Placental epithelial cell (primary cell): Measurements from ENCODE around the gene OAS3. TPM values are rescaled to one million over a fixed set of nuclear protein-coding genes. Genes with fewer than 3 reads are reported as not detected.

Source experiments
- total RNA-seq: library from RNA; depleted of rRNA; stranded (reverse); fragments of >200 nt; gene quantifications from 2 replicates; pipeline ENCODE4 v1.2.3, GENCODE V29; 2012

OAS3 gene
- total RNA-seq: 1.1 and 1.6 TPM in 2 replicates

GRCh38 chr12:112937741-112938719 is at the start of gene OAS3:
TSS of gene OAS3 (plus strand) at chr12:112938474. CDS start at chr12:112938531, 57 bp downstream.

GRCh38 chr12:112906712-112907414 is 31.4 kb upstream of the OAS3 start, which contains the start of gene OAS1:
TSS of gene OAS1 (plus strand) at chr12:112906962. CDS start at chr12:112907040, 78 bp downstream.

GRCh38 chr12:112978163-112979040 is 40.1 kb downstream of the OAS3 start, which contains the start of gene OAS2:
TSS of gene OAS2 (plus strand) at chr12:112978519. CDS start at chr12:112978609, 90 bp downstream.

Other genes starting within 250 kb of the OAS3 start
- not detected in 2 replicates for gene RPH3A, start 146.7 kb upstream of the OAS3 start, total RNA-seq
- gene OAS1, start 31.5 kb upstream of the OAS3 start, total RNA-seq: not detected in 2 replicates
- gene OAS2, start 40.0 kb downstream of the OAS3 start, total RNA-seq: 0.39 and 0.54 TPM in 2 replicates
- gene DTX1, start 118.3 kb downstream of the OAS3 start, total RNA-seq: not detected in 2 replicates
- 0.33 and 0.39 TPM in 2 replicates for gene RASAL1, start 197.3 kb downstream of the OAS3 start, total RNA-seq
- gene CFAP73, start 211.2 kb downstream of the OAS3 start, total RNA-seq: not detected in 2 replicates
- gene DDX54, start 247.0 kb downstream of the OAS3 start, total RNA-seq: 44.0 and 53.5 TPM in 2 replicates
- gene RITA1, start 247.2 kb downstream of the OAS3 start, total RNA-seq: 11.4 and 20.4 TPM in 2 replicates